GM19238 (cell line): Measurements from ENCODE around the gene DTX1.
"Not testable (repeated sequence)": the region's sequence is repeated elsewhere in the genome, so short reads cannot be mapped to it uniquely, and the experiment has no call there.

Experiments
- DNase-seq: peaks from one replicate; pipeline ENCODE4 v3.0.0; 2011; ENCODE audit warnings: low spot score; ENCODE audit not compliant: insufficient read length

The DTX1 gene

GRCh38 chr12:113136128-113136989 is 79.8 kb downstream of the DTX1 start:
- DNase-seq, result no peak

- no peak for DNase-seq
Measured at GRCh38 chr12:113136990-113137511, 80.5 kb downstream of the DTX1 start.

GRCh38 chr12:113137861-113138783 is 81.6 kb downstream of the DTX1 start:
- no peak for DNase-seq

GRCh38 chr12:113138826-113139225 is 82.3 kb downstream of the DTX1 start:
- DNase-seq, result no peak

GRCh38 chr12:113140706-113141105 is 84.2 kb downstream of the DTX1 start:
- DNase-seq, result no peak

- DNase-seq, result not testable (repeated sequence)
Measured at GRCh38 chr12:113141716-113142115, 85.2 kb downstream of the DTX1 start.

GRCh38 chr12:113142173-113142885 is 85.8 kb downstream of the DTX1 start:
- no peak for DNase-seq

GRCh38 chr12:113142886-113143332 is 86.4 kb downstream of the DTX1 start:
- DNase-seq, result no peak

GRCh38 chr12:113143959-113144358 is 87.4 kb downstream of the DTX1 start:
- no peak for DNase-seq

- no peak for DNase-seq
Measured at GRCh38 chr12:113144806-113145205, 88.3 kb downstream of the DTX1 start.

GRCh38 chr12:113145720-113146551 is 89.4 kb downstream of the DTX1 start:
- no peak for DNase-seq

- no peak for DNase-seq
Measured at GRCh38 chr12:113146999-113147398, 90.5 kb downstream of the DTX1 start.
